NCI-H748 (cell line): ENCODE measurements around the gene AUTS2.
"Not testable (repeated sequence)": the region's sequence is repeated elsewhere in the genome, so short reads cannot be mapped to it uniquely, and the experiment has no call there.

Experiments
- DNase-seq: peaks from one replicate; lab custom pipeline; 2025; ENCODE audit not compliant: unreplicated experiment; lab: John Stamatoyannopoulos, UW

Gene AUTS2

GRCh38 chr7:69782917-69783684 lies 184.8 kb downstream of the AUTS2 start:
- DNase-seq = peak; percentile 41

DNA sequence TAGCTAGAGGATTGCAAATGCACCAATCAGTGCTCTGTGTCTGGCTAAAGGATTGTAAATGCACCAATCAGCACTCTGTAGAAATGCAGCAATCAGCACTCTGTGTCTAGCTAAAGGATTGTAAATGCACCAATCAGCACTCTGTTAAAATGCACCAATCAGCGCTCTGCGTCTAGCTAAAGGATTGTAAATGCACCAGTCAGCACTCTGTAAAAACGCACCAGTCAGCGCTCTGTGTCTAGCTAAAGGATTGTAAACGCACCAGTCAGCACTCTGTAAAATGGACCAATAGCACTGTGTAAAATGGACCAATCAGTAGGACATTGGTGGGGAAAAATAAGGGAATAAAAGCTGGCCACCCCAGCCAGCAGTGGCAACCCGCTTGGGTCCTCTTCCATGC lies 187.9 kb downstream of the AUTS2 start:
- DNase-seq = not testable (repeated sequence)

GRCh38 chr7:69786730-69787395 lies 188.6 kb downstream of the AUTS2 start:
- DNase-seq = no peak

GRCh38 chr7:69787736-69788431 lies 189.6 kb downstream of the AUTS2 start:
- peak; percentile 55 for DNase-seq

DNA sequence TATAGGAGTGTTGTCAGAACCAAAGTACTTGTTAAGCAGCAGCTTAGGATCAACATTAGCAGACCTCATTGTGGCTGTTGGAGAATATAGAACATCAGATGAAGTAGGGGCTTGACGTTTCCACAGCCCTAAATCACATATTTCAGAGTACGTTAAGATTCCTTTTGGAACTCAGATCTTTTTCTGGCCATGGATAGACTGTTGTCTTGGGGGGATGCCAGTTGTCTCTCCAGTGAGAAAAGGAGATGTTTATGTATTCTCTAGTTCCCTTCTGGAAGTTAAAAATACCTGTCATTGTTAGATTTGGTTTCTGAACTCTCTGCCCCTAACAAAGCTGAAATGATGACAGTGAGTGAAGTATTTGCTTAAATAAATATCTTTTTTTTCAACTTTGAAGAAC lies 191.3 kb downstream of the AUTS2 start:
- no peak for DNase-seq

DNA sequence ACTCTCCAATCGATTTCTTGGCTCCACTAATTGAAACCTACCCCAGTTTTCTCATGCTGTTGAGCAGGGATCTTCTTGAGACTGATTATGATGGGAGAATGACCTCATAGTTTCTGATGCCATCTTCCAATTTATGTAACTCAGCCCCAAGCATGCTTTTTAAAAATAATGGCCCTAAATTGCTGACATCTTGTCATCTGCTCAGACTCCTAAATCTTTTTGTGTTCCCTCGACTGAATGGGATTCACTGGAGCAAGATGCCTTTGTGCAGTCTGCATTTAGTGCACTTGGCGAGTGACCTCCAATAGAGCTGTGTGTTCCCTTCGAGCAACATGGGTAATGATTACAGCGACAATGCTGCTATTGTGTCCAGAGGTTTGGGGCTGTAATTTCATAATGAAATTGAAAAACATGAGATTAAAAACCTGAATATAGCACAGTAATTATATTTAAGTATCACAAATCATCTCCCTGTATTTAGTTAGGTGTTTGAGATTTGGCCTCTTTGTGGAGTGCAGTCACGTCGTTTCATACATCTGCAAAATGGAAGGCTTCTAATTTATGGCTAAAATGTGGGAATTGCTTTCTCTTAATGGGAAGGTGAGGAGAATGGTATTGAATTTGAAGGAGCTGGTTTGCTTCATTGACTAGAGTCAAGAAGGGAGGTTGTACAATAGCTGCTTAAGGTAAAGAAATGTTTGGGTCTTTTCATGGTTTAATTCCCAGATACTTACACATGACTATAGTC lies 192.9 kb downstream of the AUTS2 start:
- peak; percentile 87 for DNase-seq

DNA sequence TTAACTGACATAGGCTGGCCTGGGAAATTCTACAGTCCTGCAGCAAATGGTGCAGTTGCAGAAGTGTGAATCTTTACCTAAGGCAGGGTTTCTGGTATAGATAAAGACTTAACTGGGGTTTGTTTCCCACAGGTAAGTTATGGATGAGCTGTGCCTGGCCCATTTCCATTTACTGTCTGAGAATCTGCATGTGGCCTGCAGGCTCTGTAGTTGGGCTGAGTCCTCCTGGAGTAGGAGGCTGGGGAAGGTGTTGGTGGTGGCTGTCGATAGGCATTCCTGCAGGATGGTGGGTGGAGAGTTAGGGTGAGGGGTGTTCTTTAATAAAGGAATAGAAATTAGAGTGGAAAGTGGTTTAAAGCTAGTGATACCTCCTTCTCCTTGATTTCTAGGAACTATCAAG lies 193.5 kb downstream of the AUTS2 start:
- peak; percentile 23 for DNase-seq

- no peak for DNase-seq
These were observed 197.7 kb downstream of the AUTS2 start for GRCh38 chr7:69795932-69796331.

- DNase-seq = no peak
These were observed 198.1 kb downstream of the AUTS2 start for GRCh38 chr7:69796416-69796815.

- no peak for DNase-seq
These were observed 200.9 kb downstream of the AUTS2 start for GRCh38 chr7:69799048-69799697.

GRCh38 chr7:69799990-69800389 lies 201.7 kb downstream of the AUTS2 start:
- DNase-seq = no peak

DNA sequence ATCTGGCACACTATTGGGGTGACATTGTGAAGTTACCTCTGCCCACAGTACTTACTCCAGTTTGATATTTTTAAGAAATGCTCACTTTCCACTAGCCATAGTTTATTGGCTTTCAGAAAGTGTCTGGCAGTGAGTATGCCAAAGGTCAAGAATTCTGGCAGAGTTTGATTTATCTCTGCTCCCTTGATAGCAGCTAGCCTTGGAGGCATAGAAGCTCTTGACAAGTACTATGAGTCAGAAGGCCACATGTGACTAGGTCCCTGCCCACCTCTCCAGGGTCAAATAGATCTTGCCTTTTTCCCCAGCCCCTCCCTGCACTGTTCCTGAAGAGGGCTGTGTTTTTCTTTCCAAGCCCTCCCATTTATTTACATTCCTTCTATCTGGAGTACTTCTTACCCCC lies 202.2 kb downstream of the AUTS2 start:
- DNase-seq = peak; percentile 21

DNA sequence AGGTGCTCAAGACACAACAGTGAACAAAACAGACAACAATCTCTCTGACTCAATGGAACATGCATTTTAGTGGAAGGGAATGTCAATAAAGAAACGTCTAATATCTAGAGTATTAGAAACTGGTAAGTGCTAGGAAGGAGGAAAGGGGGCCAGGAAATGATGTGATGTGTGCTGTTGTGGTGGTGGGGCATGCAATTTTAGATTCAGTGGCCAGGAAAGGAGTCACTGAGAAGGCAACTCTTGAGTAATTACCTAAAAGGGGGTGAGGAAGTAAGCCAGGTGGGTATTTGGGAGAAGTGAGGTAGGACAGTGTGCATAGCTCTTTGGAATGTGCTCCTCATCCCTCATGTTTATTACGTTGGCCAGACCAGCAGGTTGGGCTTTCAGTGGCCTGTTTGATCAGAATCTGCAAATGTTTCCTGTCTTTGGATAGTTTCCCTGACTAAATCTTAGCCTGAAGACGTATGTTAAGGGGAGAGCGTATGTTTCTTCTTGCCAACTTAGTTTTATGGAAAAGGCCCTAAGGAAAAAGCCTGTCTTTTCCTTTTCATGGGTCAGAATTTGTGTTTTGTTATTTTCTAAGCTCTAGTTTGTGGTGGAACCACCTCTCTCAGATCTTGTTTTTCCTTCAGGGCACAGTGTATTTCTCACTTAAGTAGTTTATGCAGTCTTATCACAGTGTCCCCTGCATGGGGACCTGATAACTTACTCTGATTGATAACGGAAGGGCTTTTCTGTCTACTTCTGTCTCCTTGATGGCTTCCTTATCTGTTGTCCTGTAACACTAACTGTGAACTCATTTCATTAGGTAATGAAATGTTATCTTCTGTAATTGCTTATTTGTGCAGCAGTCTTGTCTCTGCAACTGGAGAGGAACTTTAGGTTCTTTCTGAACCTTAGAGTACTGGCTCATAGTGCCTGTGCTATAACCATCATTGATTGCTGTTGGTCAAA lies 203.7 kb downstream of the AUTS2 start:
- DNase-seq = no peak

DNA sequence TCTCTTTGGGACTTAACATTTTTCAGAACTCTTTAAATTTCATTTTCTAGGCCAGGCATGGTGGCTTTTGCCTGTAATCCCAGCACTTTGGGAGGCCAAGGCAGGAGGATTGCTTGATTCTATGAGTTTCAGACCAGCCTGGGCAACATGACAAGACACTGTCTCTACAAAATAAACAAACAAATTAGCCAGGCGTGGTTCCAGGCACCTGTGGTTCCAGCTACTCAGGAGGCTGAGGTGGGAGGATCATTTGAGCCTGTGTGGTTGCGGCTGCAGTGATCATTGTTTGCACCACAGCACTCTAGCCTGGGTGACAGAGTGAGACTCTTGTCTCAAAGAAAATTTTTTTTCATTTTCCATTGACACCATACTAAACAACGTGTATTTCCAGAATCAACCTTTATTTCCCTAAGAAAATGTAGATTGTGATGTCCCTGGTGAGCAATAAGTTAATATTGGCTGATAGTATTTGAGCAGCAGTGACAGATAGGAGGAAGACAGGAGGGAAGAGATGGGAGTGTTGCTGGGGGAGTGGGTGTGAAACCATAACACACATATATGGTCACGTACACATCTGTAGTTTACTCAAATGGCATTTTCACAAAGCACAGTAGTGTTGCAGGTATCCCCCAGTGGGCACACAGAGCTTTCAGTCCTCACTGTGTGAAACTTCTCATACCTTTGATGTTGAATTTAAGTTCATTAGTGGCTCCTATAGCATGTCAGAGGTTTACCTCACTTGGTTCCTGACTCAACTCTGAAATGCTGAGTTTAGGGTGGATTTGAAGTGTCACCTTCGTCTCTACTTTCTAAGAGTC lies 205.6 kb downstream of the AUTS2 start:
- DNase-seq = peak; percentile 50

DNA sequence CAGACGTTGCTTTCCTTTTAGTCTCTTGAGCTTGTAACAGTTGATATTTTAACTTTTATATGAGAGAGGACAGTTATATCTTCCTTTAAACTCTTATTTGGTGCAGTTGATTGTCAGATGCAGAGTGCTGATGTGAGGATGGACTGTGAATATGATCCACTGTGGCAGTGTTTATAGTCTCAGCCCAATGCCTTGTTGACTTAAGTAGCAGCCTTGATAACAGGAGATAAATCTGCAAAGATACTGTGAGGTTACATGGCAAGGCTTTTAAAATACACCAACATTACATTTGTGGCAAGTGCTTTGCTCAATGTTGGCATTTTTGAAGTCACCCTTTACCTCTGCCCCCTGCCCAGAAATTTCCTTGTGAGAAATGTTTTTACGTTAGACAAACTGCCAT lies 206.7 kb downstream of the AUTS2 start:
- peak; percentile 11 for DNase-seq

DNA sequence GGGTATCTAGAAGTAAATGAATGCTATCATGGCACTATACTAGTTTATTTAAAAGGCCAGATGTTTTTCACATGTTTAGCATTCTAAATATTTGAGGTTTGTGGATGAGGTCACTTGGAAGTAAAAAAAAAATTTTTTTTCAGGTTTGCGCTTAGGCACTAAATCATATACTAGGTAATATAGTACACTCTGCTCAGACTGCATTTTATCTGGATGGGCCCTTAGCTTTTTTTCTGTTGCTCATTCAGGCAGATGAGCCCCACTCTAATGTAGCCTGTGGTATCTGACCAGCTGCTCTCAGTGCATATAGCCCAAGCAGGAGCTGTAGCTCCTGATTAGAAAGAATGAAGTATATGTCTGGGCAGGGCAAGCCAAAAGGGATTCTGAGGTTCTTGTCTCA lies 210.1 kb downstream of the AUTS2 start:
- no peak for DNase-seq

DNA sequence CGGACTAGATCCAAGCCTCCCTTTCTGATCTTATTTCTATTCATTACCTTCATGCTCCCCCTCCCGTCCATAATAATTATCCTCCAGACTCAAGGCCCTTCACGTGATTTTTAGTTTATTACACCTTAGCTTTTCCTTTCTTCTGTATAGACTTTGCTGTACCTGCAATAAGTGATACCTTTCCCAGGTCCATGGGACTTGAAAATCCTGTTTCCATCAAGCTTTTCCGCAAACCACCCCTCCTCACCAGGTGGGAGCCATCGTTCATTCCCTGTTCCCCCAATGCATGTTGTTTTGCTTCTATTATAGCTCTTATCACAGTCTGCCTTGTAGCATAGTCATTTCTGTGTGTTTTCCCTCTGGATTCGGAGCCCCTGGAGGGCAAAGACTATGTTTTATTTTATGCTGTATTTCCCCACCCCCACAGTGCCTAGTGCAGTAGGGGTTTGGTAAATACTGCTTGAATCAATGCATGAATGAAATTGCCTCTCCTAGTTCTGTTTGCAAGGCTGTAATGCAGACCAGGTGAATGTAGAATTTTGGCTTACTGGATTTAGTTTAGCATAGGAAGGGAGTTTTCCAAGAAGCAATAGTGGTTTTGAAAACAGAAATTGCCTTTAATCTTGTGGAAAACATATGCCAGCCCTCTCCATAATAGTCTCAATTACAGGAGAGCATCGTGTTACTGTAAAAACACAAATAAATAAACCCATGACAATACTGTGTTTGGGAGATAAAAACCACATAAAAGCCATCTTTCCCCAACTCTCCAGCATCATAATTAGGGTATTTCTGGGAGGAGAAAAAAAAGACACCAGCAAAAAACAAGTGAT lies 213.4 kb downstream of the AUTS2 start:
- DNase-seq = peak; percentile 81

DNA sequence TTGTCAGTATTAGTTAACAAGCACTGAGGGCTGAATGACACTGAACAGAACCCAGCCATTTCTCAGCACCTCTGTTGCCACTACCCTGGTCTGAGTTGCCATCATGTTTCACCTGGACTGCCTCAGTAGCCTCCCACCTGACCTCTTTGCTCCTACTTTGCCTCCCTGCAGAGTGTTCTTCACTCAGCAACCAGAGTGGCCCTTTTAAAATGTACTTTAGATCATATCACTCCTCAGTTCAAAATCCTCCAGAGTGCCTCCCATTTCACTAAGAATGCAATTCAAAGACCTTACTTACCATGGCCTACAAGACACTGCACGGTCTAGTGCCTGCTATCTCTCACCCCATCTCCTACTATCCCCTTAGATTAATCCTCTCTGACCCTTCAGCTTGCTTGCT lies 214.5 kb downstream of the AUTS2 start:
- DNase-seq = no peak
